Fibroblast of villous mesenchyme (primary cell): Measurements from ENCODE around the gene ATP5IF1. TPM values are rescaled to one million over a fixed set of nuclear protein-coding genes. Genes with fewer than 3 reads are reported as not detected.

Experiments
- DNase-seq: peaks from one replicate; pipeline ENCODE4 v3.0.0-alpha.2; 2010; ENCODE audit warnings: low read depth
- H3K4me3 ChIP-seq: 2 replicates; pipeline ENCODE4 v1.5.1; 2011; ENCODE audit warnings: low read depth, mild to moderate bottlenecking, low read length
- CTCF ChIP-seq: IDR thresholded peaks from 2 replicates; pipeline ENCODE4 v1.5.1; 2012; ENCODE audit warnings: low read depth, mild to moderate bottlenecking, low read length; ENCODE audit not compliant: insufficient read depth
- total RNA-seq: library from RNA; depleted of rRNA; stranded (reverse); fragments of >200 nt; gene quantifications from 2 replicates; pipeline ENCODE4 v1.2.3, GENCODE V29; 2012

Gene ATP5IF1
- total RNA-seq, 1 donor = 89.4 TPM

- no peak for DNase-seq
- TF ChIP-seq CTCF = no peak
- H3K4me3 ChIP-seq = peak overlapping the region; percentile 37
These were observed 22.8 kb downstream of the ATP5IF1 start for GRCh38 chr1:28258628-28259251.

GRCh38 chr1:28259252-28259933, 23.5 kb downstream of the ATP5IF1 start, which contains the start of gene SESN2:
SESN2 (plus strand) TSS chr1:28259518; CDS start chr1:28259848, 330 bp downstream.
- peak; percentile 99 for DNase-seq
- no peak for TF ChIP-seq CTCF
- H3K4me3 ChIP-seq = peak within 1 kb of the TSS; percentile 98

GRCh38 chr1:28259934-28260802, 24.2 kb downstream of the ATP5IF1 start:
- H3K4me3 ChIP-seq = peak overlapping the region; percentile 98
- TF ChIP-seq CTCF = no peak
- DNase-seq = peak; percentile 95

GRCh38 chr1:28260803-28261174, 24.9 kb downstream of the ATP5IF1 start:
- peak overlapping the region; percentile 98 for H3K4me3 ChIP-seq
- no peak for DNase-seq
- TF ChIP-seq CTCF = no peak

- TF ChIP-seq CTCF = no peak
- H3K4me3 ChIP-seq = no peak overlapping the region
- no peak for DNase-seq
These were observed 29.0 kb downstream of the ATP5IF1 start for GRCh38 chr1:28264897-28265296.

- no peak for DNase-seq
- TF ChIP-seq CTCF = no peak
- no peak overlapping the region for H3K4me3 ChIP-seq
These were observed 29.7 kb downstream of the ATP5IF1 start for GRCh38 chr1:28265577-28265976.
